ENCODE results near the gene UBE2Z.
A peak's percentile ranks its signal among the peaks of the same experiment; 100 is the strongest.
"Not testable (repeated sequence)": the region's sequence is repeated elsewhere in the genome, so short reads cannot be mapped to it uniquely, and the experiment has no call there.

Gene UBE2Z

GRCh38 chr17:48908047-48908843, at the start of gene UBE2Z:
Gene UBE2Z (plus strand): TSS chr17:48908407. CDS start chr17:48908504, 97 bp downstream.
- peak; percentile 93 for DNase-seq

- DNase-seq: no peak
These were observed 48.2 kb upstream of the UBE2Z start for GRCh38 chr17:48860034-48860433.

- no peak for DNase-seq
These were observed 47.8 kb upstream of the UBE2Z start for GRCh38 chr17:48860456-48860855.

- DNase-seq: no peak
These were observed 39.2 kb upstream of the UBE2Z start for GRCh38 chr17:48868916-48869500.

- DNase-seq: no peak
These were observed 38.3 kb upstream of the UBE2Z start for GRCh38 chr17:48869821-48870318.

- DNase-seq: no peak
These were observed 37.1 kb upstream of the UBE2Z start for GRCh38 chr17:48871035-48871550.

- DNase-seq: no peak
These were observed 36.5 kb upstream of the UBE2Z start for GRCh38 chr17:48871551-48872351.

GRCh38 chr17:48872409-48872808, 35.8 kb upstream of the UBE2Z start:
- not testable (repeated sequence) for DNase-seq

GRCh38 chr17:48873209-48873608, 35.0 kb upstream of the UBE2Z start:
- no peak for DNase-seq

- DNase-seq: no peak
These were observed 34.3 kb upstream of the UBE2Z start for GRCh38 chr17:48873696-48874443.

- peak; percentile 31 for DNase-seq
These were observed 29.0 kb upstream of the UBE2Z start for GRCh38 chr17:48878920-48879898.

GRCh38 chr17:48882272-48882671, 25.9 kb upstream of the UBE2Z start:
- no peak for DNase-seq

- DNase-seq: no peak
These were observed 25.0 kb upstream of the UBE2Z start for GRCh38 chr17:48883171-48883570.

- DNase-seq: no peak
These were observed 18.1 kb upstream of the UBE2Z start for GRCh38 chr17:48890086-48890485.

- no peak for DNase-seq
These were observed 15.1 kb upstream of the UBE2Z start for GRCh38 chr17:48892940-48893645.

- no peak for DNase-seq
These were observed 14.3 kb upstream of the UBE2Z start for GRCh38 chr17:48893646-48894508.

GRCh38 chr17:48894886-48895285, 13.3 kb upstream of the UBE2Z start:
- DNase-seq: no peak

GRCh38 chr17:48901241-48901640, 7.0 kb upstream of the UBE2Z start:
- no peak for DNase-seq

- DNase-seq: no peak
These were observed 4.8 kb upstream of the UBE2Z start for GRCh38 chr17:48903401-48903800.

GRCh38 chr17:48904428-48904827, 3.8 kb upstream of the UBE2Z start:
- DNase-seq: no peak
